H9 (cell line): ENCODE data around the gene ZBTB25. TPM values are rescaled to one million over a fixed set of nuclear protein-coding genes. Genes with fewer than 3 reads are reported as not detected.
A peak's percentile ranks its signal among the peaks of the same experiment; 100 is the strongest.

ENCODE experiments used
- DNase-seq: peaks from one replicate; pipeline ENCODE4 v3.0.0-alpha.2; 2017
- H2AFZ ChIP-seq: one replicate; pipeline ENCODE4 v1.6.1; 2013; ENCODE audit warnings: mild to moderate bottlenecking, low read length, control low read depth, moderate library complexity
- H2AK5ac ChIP-seq: 2 replicates; pipeline ENCODE4 v1.6.1; 2013; ENCODE audit warnings: low read length, control low read depth, mixed read lengths; ENCODE audit not compliant: insufficient read length
- H2BK120ac ChIP-seq: one replicate; pipeline ENCODE4 v1.6.1; 2013; ENCODE audit warnings: low read depth, mild to moderate bottlenecking, low read length, control low read depth, inconsistent platforms; ENCODE audit not compliant: poor library complexity, severe bottlenecking
- H2BK12ac ChIP-seq: 2 replicates; pipeline ENCODE4 v1.6.1; 2013; ENCODE audit warnings: low read length, control low read depth, mixed read lengths, low read depth; ENCODE audit not compliant: insufficient read length
- H2BK15ac ChIP-seq: 2 replicates; pipeline ENCODE4 v1.6.1; 2013; ENCODE audit warnings: low read depth, low read length, control low read depth
- H2BK20ac ChIP-seq: one replicate; pipeline ENCODE4 v1.6.1; 2013; ENCODE audit warnings: low read depth, mild to moderate bottlenecking, low read length, control low read depth, inconsistent platforms; ENCODE audit not compliant: poor library complexity, severe bottlenecking
- H2BK5ac ChIP-seq: 2 replicates; pipeline ENCODE4 v1.6.1; 2013; ENCODE audit warnings: low read length, control low read depth, mixed read lengths; ENCODE audit not compliant: insufficient read length
- H3K14ac ChIP-seq: 2 replicates; pipeline ENCODE4 v1.6.1; 2013; ENCODE audit warnings: low read length, control low read depth; ENCODE audit not compliant: insufficient read depth
- H3K18ac ChIP-seq: 2 replicates; pipeline ENCODE4 v1.6.1; 2013; ENCODE audit warnings: low read depth, mild to moderate bottlenecking, mixed read lengths, low read length, control low read depth; ENCODE audit not compliant: insufficient read length
- H3K23ac ChIP-seq: 2 replicates; pipeline ENCODE4 v1.6.1; 2013; ENCODE audit warnings: low read length, control low read depth, mixed read lengths, low read depth; ENCODE audit not compliant: insufficient read length
- H3K23me2 ChIP-seq: 2 replicates; pipeline ENCODE4 v1.6.1; 2013; ENCODE audit warnings: low read depth, mild to moderate bottlenecking, mixed read lengths, low read length, control low read depth; ENCODE audit not compliant: insufficient read length, poor library complexity, severe bottlenecking
- H3K27ac ChIP-seq: 2 replicates; pipeline ENCODE4 v1.5.1; 2013; ENCODE audit warnings: low read length, control low read depth, mixed read lengths, low read depth; ENCODE audit not compliant: insufficient read length
- H3K27me3 ChIP-seq: 2 replicates; pipeline ENCODE4 v1.6.1; 2013; ENCODE audit warnings: low read length, control low read depth, inconsistent platforms; ENCODE audit not compliant: insufficient read depth
- H3K4ac ChIP-seq: 2 replicates; pipeline ENCODE4 v1.6.1; 2013; ENCODE audit warnings: low read depth, mild to moderate bottlenecking, control low read depth, inconsistent platforms, low read length, moderate library complexity
- H3K4me1 ChIP-seq: 2 replicates; pipeline ENCODE4 v1.6.1; 2013; ENCODE audit warnings: low read length, control low read depth, inconsistent platforms; ENCODE audit not compliant: insufficient read depth
- H3K4me2 ChIP-seq: 2 replicates; pipeline ENCODE4 v1.6.1; 2013; ENCODE audit warnings: low read length, control low read depth, mixed read lengths; ENCODE audit not compliant: insufficient read length, insufficient read depth
- H3K56ac ChIP-seq: 2 replicates; pipeline ENCODE4 v1.6.1; 2013; ENCODE audit warnings: low read depth, mild to moderate bottlenecking, mixed read lengths, low read length, control low read depth; ENCODE audit not compliant: insufficient read length
- H3K79me1 ChIP-seq: 2 replicates; pipeline ENCODE4 v1.6.1; 2013; ENCODE audit warnings: low read depth, mild to moderate bottlenecking, moderate library complexity, low read length, control low read depth, inconsistent platforms; ENCODE audit not compliant: insufficient read depth, poor library complexity, severe bottlenecking
- H3K79me2 ChIP-seq: 2 replicates; pipeline ENCODE4 v1.6.1; 2013; ENCODE audit warnings: low read length, control low read depth, inconsistent platforms; ENCODE audit not compliant: insufficient read depth
- H3K9ac ChIP-seq: 2 replicates; pipeline ENCODE4 v1.6.1; 2013; ENCODE audit warnings: low read length, control low read depth, mixed read lengths; ENCODE audit not compliant: insufficient read length; ENCODE audit errors: extremely low read depth
- H3K9me3 ChIP-seq: one replicate; pipeline ENCODE4 v1.6.1; 2013; ENCODE audit warnings: low read depth, low read length, inconsistent platforms; ENCODE audit not compliant: control insufficient read depth
- H3T11ph ChIP-seq: one replicate; pipeline ENCODE4 v1.6.1; 2013; ENCODE audit warnings: mild to moderate bottlenecking, low read length, control low read depth, inconsistent platforms
- H4K20me1 ChIP-seq: one replicate; pipeline ENCODE4 v1.6.1; 2013; ENCODE audit not compliant: control insufficient read depth, insufficient read length, insufficient read depth
- H4K5ac ChIP-seq: 2 replicates; pipeline ENCODE4 v1.6.1; 2013; ENCODE audit warnings: low read depth, mild to moderate bottlenecking, mixed read lengths, low read length, control low read depth; ENCODE audit not compliant: insufficient read length
- H4K8ac ChIP-seq: replicated peaks from 2 replicates; pipeline ENCODE4 v1.6.1; 2013; ENCODE audit warnings: low read length, control low read depth, mixed read lengths, low read depth; ENCODE audit not compliant: insufficient read length
- H4K91ac ChIP-seq: 2 replicates; pipeline ENCODE4 v1.6.1; 2013; ENCODE audit warnings: low read depth, mild to moderate bottlenecking, moderate library complexity, mixed read lengths, low read length, control low read depth; ENCODE audit not compliant: insufficient read length
- H3K27ac Mint-ChIP-seq, 3 experiments: 2 replicates in 2 of 3; 3 replicates in 1 of 3; pipeline ENCODE4 v1.8.0; 2020 to 2021; ENCODE audit warnings: mixed read lengths in 3 of 3, mild to moderate bottlenecking in 1 of 3, moderate library complexity in 1 of 3
- H3K27me3 Mint-ChIP-seq: 2 replicates; pipeline ENCODE4 v1.8.0; 2021; ENCODE audit warnings: low read depth, mild to moderate bottlenecking, moderate library complexity, mixed read lengths
- H3K36me3 Mint-ChIP-seq, 3 experiments: 2 replicates in 2 of 3; 3 replicates in 1 of 3; pipeline ENCODE4 v1.8.0; 2020 to 2021; ENCODE audit warnings: low read depth in 3 of 3, mixed read lengths in 3 of 3; ENCODE audit not compliant: insufficient read depth in 1 of 3
- H3K4me1 Mint-ChIP-seq, 2 experiments: 2 replicates each; pipeline ENCODE4 v1.8.0; 2020; ENCODE audit warnings: mixed read lengths in 2 of 2
- H3K4me3 Mint-ChIP-seq, 2 experiments: 2 replicates in 1 of 2; 3 replicates in 1 of 2; pipeline ENCODE4 v1.8.0; 2020 to 2021; ENCODE audit warnings: mild to moderate bottlenecking in 2 of 2, mixed read lengths in 2 of 2, moderate library complexity in 1 of 2
- H3K9me3 Mint-ChIP-seq, 2 experiments: 2 replicates in 1 of 2; 3 replicates in 1 of 2; pipeline ENCODE4 v1.8.0; 2020; ENCODE audit warnings: mild to moderate bottlenecking in 2 of 2, mixed read lengths in 2 of 2, moderate library complexity in 1 of 2
- CTCF ChIP-seq: fragments of 200-600 bp; sonication (generic); conservative IDR thresholded peaks from 3 replicates; pipeline ENCODE4 v1.8.0; 2021; ENCODE audit warnings: antibody characterized with exemption, mild to moderate bottlenecking
- WGBS: extraction: QIAGEN DNeasy Blood & Tissue Kit; methylation state at CpG from one replicate; pipeline ENCODE4 v1.1.7; 2013; ENCODE audit warnings: missing lambda C conversion rate, low lambda C conversion rate, mixed read lengths; ENCODE audit not compliant: insufficient read length; ENCODE audit errors: extremely low coverage; 5-methylcytosine and 5-hydroxymethylcytosine counted together
- total RNA-seq: library from RNA; stranded (reverse); gene quantifications from 2 replicates; pipeline ENCODE4 v1.2.1, GENCODE V29; 2021

The ZBTB25 gene
- total RNA-seq, 1 experiment from 2014 or later = 8.2 TPM

GRCh38 chr14:64459405-64460136, 44.1 kb downstream of the ZBTB25 start:
- H2BK15ac ChIP-seq = no peak overlapping the region
- no peaks in the 10 kb centered on the region for H3K27me3 ChIP-seq
- H3K4me1 ChIP-seq = no peaks in the 10 kb centered on the region
- H2BK120ac ChIP-seq = no peak overlapping the region
- H3K14ac ChIP-seq = no peak overlapping the region
- H3K23ac ChIP-seq = no peak overlapping the region
- H3K79me1 ChIP-seq = no peaks in the 10 kb centered on the region
- no peak for DNase-seq
- no peak overlapping the region for H4K8ac ChIP-seq
- no peak overlapping the region for H2BK12ac ChIP-seq
- no CpG with 5 or more reads among the region's 4 CpGs for WGBS
- H3K27me3 Mint-ChIP-seq = no peaks in the 10 kb centered on the region
- H2AK5ac ChIP-seq = no peak overlapping the region
- no peaks in the 10 kb centered on the region for H4K20me1 ChIP-seq
- no peak overlapping the region for H4K91ac ChIP-seq
- no peak overlapping the region for H3K9ac ChIP-seq
- H3K56ac ChIP-seq = no peak overlapping the region
- H2BK20ac ChIP-seq = no peak overlapping the region
- no peak overlapping the region for H3K4ac ChIP-seq
- no peak overlapping the region for H4K5ac ChIP-seq
- no peak for TF ChIP-seq CTCF
- no peak overlapping the region for H3T11ph ChIP-seq
- H3K4me2 ChIP-seq = no peak overlapping the region
- peaks cover 1% of the 10 kb centered on the region for H3K23me2 ChIP-seq
- no peaks in the 10 kb centered on the region for H3K79me2 ChIP-seq
- no peak overlapping the region for H3K18ac ChIP-seq
- peaks cover 18 to 60% (median 29%) of the 10 kb centered on the region in 3 experiments for H3K36me3 Mint-ChIP-seq
- H3K9me3 Mint-ChIP-seq = no peaks in the 10 kb centered on the region
- H3K27ac ChIP-seq = no peak overlapping the region
- H3K4me3 Mint-ChIP-seq = no peak overlapping the region
- no peak overlapping the region for H2BK5ac ChIP-seq
- peaks cover 3 to 4% of the 10 kb centered on the region in 2 experiments for H3K4me1 Mint-ChIP-seq
- no peaks in the 10 kb centered on the region for H3K9me3 ChIP-seq
- H2AFZ ChIP-seq = no peak overlapping the region
- 0 out of 7 replicates have a peak overlapping the region, but pooled peaks of 1 of the 3 experiments have one; percentile 28 for H3K27ac Mint-ChIP-seq
